HG03558 (cell line): ENCODE data around the gene USP46.

Experiments
- ATAC-seq: cut with Tn5 transposase; IDR thresholded peaks from one replicate; pipeline ENCODE4 v1.9.1; 2021; ENCODE audit warnings: moderate number of reproducible peaks; ENCODE audit not compliant: unreplicated experiment; ENCODE audit errors: extremely low read depth

USP46 gene

DNA sequence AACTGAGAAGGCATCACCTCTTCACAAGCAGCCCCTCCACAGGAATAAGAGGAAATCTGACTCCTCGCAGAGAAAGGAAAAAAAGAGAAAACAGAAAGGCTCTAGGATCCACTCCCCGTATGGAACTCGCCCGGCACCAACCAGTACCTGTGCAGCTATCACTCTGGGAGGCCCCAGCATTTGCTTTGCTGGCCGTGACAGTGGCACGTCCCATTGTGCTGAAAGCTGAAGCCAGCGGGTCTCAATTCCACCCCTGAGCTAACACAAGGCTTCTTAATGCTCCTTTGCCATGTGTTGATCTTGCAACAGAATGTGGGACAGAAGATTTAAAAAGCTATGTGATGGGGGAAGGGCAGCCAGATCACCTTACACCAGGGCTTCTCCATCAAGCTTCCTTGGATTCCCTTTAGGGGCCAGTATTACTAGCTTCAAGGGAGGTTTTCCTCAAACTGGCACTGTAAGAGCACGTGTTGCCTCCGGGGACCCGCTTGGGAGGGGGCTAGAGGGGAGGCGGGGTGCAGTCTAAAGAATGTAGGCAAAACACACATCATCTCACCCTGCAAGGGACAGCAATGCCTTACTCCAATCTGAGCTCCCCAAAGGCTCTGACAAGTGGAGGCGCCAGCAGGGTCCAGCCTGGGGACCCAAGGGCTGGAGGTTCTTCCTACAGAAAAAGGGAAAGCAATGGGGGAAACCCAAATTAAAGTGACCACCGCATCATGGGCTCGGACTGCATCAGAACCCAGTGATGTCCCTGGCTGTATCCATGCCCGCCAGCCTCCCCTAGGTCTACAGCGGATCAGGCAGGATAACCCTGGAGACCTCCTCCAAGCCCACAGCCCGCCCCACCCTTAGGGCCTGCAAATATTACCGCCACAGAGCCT lies 1.2 kb downstream of the USP46 start:
- no peak for ATAC-seq

DNA sequence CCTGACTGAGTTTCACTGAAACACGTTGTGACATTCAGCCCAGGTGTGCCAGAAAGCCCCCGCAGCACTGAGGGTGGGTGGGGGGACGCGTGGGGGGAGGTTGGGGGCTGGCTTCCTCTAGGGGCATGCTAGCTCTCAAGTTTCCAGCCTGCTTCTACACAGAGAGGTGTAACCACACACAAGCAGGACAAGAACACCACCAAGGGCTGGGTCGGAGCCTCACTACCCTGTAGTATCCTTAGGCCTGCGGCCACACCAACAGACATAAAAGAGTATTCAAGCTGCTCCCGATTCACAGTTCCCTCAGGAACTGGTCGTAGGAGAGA lies 1.8 kb downstream of the USP46 start:
- ATAC-seq: no peak

DNA sequence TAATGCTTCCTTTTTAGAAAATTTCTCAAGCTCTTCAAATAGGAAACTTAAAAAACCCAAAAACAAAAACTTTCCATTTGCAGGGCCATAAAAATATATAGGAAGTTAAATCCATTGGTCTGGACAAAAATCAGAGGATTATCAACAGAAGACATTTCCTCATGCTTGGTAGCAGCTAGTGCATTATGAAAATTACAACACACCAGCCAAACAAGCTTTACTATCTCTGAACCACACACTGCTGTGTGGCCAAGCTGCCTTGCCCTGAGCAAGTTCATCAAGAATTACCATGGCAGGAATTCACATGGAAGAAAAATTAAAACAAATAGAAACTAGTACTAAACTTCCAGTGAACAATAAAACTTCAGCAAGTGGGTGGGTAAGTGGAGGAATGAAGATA lies 3.6 kb downstream of the USP46 start:
- no peak for ATAC-seq

DNA sequence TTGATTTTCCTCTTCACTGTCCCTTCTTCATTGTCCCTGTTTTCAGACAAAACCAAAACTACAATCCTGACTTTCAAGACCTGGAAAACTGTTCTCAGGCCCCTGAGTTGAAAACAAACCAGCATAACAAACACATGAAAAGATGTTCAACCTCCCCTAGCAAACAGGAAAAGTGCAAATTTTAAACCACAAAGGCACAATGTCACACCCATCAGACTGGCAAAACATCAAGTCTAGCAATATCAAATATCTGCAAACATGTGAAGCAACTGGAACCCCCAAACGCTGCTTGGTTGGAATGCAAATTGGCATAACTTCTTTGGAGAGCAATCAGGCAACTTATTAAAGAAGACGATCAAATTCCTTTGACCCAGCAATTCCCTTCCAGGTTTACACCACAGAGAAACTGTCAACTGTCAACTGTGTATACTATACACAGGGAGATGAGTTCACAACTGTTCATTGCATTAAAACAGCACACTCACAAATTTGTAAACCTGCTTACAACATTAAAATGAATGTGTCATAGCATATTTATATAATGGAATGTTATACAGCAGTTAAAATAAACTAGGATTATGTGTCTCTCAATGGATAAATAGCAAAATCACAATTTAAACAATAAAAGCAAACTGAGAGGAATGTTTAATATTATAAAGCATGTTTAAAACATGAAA lies 7.0 kb downstream of the USP46 start:
- ATAC-seq: no peak

DNA sequence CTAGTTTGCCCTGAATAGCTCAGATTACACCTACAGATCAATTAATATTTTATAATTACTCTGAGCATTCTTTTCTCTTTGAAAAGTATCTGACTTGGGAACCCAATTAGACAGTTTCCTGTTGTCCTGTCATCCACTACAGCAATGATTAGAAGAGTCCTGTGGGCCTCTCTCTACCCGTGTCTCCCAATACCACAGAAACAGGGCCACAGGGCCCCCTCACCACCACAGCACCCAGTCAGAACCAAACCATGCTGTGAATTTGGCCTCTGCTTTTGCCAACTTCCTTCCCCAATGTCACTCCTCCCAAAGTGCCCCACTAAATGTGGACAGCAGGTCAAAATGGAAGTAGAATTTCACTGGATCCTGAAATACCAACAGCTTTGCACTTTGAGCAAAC lies 10.3 kb downstream of the USP46 start:
- ATAC-seq: no peak

DNA sequence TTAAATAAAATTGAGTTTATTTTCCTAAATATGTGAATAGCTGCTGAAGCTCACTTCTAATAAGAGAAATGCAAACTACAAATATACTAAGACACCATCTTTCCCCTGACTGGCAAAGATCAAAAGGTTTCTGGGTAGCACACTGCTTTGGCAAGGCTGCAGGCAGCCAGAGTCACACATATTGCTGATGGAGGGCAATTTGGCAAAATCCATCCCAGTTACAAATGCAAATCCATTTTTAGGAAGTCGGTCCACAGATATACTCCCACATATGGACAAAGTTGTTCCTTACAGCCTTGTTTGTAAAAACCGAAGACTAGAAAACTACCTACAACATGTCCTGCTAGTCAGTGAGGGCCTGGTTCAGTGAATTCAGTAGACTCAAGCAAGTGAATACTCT lies 12.4 kb downstream of the USP46 start:
- ATAC-seq: no peak

DNA sequence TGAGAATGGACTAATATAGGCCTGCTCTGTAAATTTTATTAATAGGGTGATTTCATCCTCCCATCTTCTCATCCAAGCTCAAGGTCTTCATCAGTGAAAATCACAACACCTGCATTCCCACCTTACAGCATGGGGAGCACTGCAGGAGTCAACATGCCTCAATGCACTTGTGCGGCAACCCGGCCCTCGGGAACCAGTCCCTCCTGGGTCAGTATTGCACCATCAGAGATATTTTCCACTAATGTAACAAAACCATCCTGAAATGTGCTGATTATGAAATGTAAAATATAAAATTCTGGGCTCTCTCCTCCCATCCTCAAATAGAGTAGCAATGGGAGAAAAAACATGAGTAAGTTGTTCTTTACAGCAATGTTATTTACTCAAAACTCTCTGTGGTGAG lies 13.0 kb downstream of the USP46 start:
- no peak for ATAC-seq

DNA sequence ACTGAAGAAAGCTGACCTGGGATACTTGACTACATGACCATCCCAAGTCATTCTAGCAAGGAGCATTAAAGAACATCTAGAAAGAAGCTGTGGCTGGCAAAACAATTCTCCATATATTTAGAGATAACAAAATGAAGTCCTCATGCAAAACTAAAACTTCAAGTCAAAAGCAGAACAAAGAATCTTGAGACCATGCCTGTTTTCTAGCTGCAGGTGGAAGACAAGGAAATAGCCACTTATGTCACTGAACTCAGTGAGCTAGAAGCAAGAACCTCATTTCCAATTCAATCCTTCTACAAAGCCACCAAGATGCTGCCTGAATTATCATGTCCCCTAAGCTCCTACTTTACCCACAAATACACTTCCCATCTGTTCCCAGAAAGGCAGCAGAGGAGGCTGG lies 13.8 kb downstream of the USP46 start:
- no peak for ATAC-seq

DNA sequence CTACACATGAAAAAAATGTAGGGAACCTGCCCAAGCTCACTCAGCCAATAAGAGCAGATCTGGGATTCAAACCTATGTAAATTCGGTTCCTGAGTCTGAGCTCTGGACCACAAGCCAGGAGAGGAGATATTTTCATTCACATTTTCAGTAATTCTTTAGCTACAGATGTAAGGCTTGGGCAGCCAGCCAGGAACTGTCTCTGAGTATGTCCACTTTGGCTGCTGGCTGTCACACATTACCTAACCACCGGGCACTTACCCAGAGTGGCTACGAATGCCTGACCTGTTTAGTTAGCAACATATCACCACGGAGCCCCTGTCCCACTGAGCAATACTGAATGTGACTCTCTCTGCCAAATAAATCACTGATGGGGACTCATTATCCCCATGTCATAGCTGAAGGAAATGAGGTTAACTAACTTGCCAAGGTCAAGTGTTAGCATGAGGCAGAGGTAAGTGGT lies 15.3 kb downstream of the USP46 start:
- ATAC-seq: no peak

DNA sequence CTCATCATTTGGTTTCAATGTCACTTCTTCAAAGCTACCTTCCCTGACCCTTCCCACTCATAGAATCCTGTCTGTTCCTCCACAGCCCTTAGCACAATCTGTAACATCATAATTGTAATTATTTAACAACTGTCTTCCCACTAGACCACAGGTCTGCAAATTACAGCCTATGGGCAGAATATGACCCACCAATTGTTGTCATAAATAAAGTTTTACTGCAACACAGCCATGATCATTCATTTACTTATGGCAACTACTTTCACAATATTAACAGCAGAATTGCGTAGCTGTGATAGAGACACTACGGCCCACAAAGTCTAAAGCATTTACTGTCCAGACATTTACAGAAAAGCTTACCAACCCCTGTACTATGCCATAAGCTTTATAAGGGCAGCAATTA lies 15.9 kb downstream of the USP46 start:
- ATAC-seq: no peak

DNA sequence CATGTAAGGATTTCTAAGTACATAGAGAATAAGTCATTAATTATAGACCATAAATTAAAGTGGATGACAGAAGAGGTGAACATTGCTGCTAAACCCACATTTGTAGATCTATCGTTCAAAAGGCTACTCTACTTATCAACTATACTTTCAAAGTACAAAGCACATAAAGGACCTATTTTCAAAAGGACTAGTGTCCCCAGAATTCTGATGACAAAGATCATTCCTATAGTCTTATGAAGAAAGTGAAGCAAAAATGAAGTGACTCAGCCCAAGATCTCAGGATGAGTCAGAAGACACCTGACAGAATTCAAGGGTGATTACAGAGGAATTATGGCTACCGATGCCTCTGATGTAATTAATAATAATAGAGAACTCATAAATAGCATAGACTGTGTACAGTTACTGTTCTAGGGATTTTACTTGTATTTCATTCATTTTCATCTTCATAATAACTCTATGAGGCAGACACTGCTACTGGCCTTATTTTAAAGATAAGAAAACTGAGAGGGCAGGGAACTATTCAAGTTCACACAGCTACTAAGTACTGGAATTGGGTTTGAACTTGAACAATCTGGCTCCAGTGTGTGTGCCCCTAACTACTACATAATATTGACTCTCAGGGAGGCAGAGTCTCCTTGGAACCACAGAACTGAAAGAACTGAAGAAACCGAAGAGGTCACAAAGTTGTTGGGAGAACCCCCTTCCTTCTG lies 17.1 kb downstream of the USP46 start:
- peak; percentile 82 for ATAC-seq

DNA sequence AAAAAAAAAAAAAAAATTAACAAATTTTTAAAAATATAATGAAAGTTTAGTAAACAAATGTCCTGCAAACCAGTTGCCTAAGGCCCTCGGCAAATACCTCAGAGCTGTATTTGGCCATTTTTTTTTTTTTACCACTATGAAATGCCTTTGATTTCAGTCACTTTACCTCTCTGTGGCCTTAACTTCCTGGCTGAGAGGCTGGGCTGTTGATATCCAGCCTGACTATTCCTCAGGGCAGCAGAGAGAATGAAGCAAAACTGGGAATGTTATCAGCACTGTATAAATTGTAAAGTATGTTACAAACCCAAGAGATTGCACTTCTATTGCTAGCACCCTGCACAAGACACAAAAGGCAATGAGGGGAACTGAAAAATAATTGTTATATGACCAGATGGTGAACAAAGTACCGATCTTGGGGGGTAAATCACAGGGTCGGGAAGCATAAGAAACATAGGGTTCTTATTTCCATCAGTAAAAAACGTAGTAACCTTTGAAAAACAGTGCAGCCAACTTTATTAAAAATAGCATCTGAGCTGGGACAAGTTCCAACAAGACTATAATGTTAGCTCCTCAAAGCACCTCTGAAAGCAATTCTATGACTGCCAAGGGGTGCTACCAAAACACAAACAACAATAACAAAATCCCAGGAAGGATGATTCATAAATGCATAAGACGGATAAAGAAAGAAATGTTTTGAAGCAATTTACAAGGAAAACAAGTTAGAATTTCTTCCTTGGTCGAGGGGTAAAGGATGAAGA lies 18.1 kb downstream of the USP46 start:
- no peak for ATAC-seq

DNA sequence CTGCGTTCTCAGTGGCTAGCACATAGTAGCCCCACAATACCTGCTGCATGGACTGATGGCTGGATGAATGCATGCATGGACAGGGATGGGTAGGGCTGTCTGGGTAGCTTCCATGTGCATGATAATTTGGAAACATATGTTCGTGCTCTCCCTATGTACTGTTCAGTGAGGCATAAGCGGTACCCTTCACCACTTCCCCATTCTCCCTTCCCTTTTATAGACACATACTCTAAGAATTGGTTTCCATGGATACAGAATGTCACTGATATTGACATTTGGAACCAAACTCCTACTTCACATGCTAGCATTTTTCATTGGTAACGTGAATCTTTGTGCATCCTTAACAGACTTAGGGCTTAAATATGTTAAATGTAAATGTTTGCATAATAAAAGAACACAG lies 20.4 kb downstream of the USP46 start:
- no peak for ATAC-seq

DNA sequence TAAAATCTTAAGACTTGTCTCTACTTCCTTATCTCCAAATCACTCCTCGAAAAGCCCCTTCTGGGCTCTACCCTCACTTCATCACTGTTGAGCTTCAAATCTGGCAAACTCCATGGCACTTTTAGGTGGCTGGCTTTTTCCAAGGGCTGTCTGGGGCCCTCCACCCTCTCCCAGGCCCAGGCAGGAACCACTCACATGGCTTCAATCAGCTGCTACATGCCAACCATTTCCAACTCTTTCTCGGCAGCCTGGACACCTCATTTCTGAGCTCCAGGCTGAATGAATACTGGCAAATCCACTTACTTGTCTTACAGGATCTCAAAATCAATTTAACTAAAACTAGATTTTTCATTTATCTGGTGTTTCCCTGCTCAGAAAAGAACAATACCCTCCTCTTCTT lies 22.0 kb downstream of the USP46 start:
- ATAC-seq: no peak

DNA sequence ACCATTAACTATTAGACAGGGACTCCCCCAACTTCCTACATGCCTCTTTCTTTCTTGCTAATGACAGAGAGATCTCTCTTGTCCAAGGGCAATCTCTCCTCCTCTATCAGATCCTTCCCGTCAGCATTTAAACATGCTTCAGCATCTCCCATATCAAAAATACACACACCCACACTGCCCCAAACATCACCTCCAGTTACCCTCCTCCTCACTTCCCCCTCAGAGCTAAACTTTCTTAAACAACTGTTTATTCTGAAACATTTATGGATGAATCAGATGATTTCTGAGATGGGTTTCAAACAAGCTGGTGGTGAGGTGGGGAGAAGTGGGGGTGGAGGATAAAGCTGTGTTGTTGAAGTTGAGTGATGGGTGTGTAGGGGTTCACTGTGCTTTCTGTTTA lies 23.5 kb downstream of the USP46 start:
- ATAC-seq: no peak

DNA sequence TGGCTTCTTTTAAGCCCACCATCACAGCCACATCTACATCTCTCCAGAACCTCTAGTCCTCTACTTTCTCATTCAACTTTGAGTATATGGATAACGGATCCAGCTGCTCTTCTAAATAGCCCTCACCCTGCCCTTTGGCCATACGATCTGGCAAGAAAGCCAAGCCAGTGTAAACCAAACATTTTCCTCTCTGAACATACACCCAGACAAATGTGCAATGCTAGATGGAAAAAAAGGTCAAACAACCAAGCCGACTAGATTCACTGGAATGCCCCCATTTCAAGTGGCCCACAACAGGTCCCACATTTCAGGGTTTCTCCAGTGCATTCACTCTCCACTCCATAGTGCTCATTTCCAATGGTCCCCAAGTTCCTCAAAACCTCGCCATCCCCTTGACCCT lies 24.0 kb downstream of the USP46 start:
- ATAC-seq: no peak

DNA sequence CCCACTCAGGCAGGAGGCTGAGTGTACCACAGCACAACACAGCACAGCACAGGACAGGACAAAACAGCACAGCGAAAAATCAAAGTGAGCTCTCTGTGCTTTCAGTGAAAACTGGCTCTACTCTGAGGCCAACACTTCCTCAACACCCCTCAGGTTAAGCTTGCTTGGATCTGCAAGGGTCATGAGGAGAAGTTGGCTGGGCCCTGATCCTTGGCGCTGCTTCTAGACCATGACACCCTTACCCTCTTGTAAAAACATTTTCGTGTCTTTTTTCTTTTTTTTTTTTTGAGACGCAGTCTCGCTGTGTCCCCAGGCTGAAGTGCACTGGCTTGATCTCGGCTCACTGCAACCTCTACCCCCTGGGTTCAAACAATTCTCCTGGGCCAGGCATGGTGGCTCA lies 25.3 kb downstream of the USP46 start:
- ATAC-seq: no peak

DNA sequence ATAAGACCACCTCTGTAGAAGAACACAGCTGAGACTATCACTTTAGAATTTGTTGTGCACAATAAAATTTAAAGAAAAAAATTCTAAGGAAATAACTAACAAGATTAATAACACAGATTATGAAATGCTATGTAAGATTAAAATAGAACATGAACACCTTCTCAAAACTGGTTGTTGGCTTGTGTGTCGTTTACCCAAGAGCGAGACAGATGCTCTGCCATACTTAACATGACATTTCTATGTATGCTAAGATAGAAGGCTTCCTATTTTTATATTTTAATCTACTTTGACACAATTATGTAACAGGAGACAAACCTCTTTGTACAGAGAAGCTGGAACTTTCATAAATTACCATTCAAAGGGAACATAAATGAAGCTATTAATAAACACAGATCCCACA lies 30.1 kb downstream of the USP46 start:
- no peak for ATAC-seq

DNA sequence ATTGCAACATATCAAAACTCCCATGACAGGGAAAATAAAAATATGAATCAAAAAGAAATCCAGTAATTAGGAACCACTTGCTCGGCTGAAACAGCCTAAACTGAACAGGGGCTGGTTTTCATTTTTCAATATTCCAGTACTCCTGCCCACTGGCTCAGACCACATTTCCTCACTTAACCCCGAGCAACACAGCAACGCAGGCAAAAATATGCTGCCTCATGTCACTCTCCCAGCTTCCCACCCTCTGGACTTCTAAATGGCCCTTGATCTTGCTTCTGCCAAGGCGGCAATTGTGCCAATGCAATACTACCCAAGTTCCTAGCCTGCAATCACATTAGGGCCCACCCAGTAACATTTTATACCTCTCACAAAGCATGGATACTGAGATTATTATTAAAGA lies 30.6 kb downstream of the USP46 start:
- ATAC-seq: no peak

DNA sequence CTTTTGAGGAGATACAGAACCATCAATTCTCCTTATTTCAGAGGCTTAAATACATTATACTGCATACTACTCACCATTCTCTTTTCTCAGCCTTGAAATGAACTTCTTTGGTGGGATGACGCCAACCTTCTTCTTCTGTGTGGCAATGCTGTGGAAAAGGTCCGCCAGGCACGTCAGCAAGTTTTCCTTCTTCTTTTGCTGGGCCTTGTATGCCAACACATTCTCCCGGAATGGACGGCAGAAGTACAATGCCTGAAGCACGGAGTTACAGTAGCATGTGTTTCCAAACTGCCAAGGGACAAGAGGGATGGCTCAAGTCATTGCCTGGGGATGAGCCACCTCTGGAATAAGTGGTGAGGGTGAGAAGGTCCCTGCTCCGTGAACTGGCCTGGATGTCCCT lies 31.2 kb downstream of the USP46 start:
- ATAC-seq: no peak

DNA sequence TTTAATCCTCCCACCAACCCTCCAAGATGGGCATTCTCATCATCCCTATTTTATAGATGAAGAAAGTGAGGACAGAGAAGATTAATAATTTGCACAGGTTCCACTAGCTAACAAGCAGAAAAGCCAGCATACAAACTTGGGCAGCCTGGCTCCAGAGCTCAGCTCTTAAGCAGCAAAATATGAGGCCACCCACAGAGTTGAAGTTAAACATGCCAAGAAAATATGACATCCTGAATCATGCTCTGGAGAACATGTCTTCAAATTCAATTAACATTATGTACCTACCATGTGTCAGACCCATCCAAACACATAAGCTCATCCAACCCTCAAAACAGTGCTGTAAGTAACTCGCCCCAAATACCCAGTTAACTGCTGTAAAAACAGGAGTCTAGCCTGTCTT lies 33.9 kb downstream of the USP46 start:
- ATAC-seq: no peak
